ENCODE data around the gene SECISBP2L. TPM values are rescaled to one million over a fixed set of nuclear protein-coding genes. Genes with fewer than 3 reads are reported as not detected.

SECISBP2L gene
- total and polyA plus RNA-seq, 4 donors, result 16.2 to 678 (median 51.7) TPM

DNA sequence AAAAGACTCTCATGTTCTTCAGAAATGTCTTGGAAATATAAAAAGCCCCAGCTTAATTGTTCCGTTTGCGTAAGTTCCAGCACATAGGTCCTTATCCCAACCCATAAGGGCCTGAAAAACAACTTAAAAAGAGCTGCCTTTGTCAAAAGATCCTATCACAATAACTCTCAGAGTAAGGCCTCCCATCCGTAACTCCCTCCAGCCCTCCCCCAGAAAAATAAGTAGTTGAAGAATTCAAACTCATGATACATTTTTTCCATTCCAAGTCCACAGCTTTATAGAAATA, 38.0 kb upstream of the SECISBP2L start:
- peak; percentile 40 for ATAC-seq (ENCODE audit: insufficient read depth, low FRiP score)
- no peaks in the 10 kb centered on the region for H3K36me3 ChIP-seq (ENCODE audit: control insufficient read depth in 4 of 4, insufficient read depth in 4 of 4, low read length in 4 of 4)
- H3K27ac ChIP-seq (ENCODE audit: low read depth in 1 of 2, low read length in 1 of 2), result no peak overlapping the region
- H3K9ac ChIP-seq (ENCODE audit: insufficient read depth in 1 of 2, low read length in 2 of 2), result no peak overlapping the region
- WGBS, 2 donors, result 76 to 94% methylated on average over 3 of the region's 3 CpGs
- peak in 1 of 3 donors; percentile 43 for DNase-seq
- no peak for TF ChIP-seq CTCF (IDR thresholded peaks at IDR 0.05; ENCODE audit: control extremely low read depth, extremely low read depth)
- H3K9me3 ChIP-seq (ENCODE audit: control insufficient read depth in 4 of 4, insufficient read depth in 3 of 4, low read length in 3 of 4), result no peaks in the 10 kb centered on the region
- no peaks in the 10 kb centered on the region for H3K27me3 ChIP-seq (ENCODE audit: control insufficient read depth in 3 of 3, insufficient read depth in 3 of 3, low read length in 2 of 3)
- no peak overlapping the region for H3K4me3 ChIP-seq
- H3K4me1 ChIP-seq (ENCODE audit: control insufficient read depth in 5 of 5, insufficient read depth in 5 of 5, low read length in 5 of 5), result peaks cover 2 to 26% (median 5%) of the 10 kb centered on the region in 5 donors

- DNase-seq (peak in 2 of 3 donors; percentile 69 to 71), ATAC-seq (ENCODE audit: insufficient read depth, low FRiP score) (no peak)
- 70 to 84% methylated on average over 5 of the region's 5 CpGs for WGBS, 2 donors
- Histone ChIP-seq H3K27ac (ENCODE audit: low read depth in 1 of 2, low read length in 1 of 2) (peak overlapping the region in 1 of 2 donors; percentile 64), H3K4me1 (ENCODE audit: control insufficient read depth in 5 of 5, insufficient read depth in 5 of 5, low read length in 5 of 5) (peaks cover 2 to 26% (median 5%) of the 10 kb centered on the region in 5 donors), H3K4me3 (no peak overlapping the region), H3K27me3 (ENCODE audit: control insufficient read depth in 3 of 3, insufficient read depth in 3 of 3, low read length in 2 of 3) (no peaks in the 10 kb centered on the region), H3K9me3 (ENCODE audit: control insufficient read depth in 4 of 4, insufficient read depth in 3 of 4, low read length in 3 of 4) (no peaks in the 10 kb centered on the region), H3K36me3 (ENCODE audit: control insufficient read depth in 4 of 4, insufficient read depth in 4 of 4, low read length in 4 of 4) (no peaks in the 10 kb centered on the region), H3K9ac (ENCODE audit: insufficient read depth in 1 of 2, low read length in 2 of 2) (no peak overlapping the region)
- TF ChIP-seq CTCF (IDR thresholded peaks at IDR 0.05; ENCODE audit: control extremely low read depth, extremely low read depth), result no peak
Observed at GRCh38 chr15:49083401-49084284, 37.4 kb upstream of the SECISBP2L start.

GRCh38 chr15:49082960-49083359, 36.7 kb upstream of the SECISBP2L start:
- no peak for TF ChIP-seq CTCF (IDR thresholded peaks at IDR 0.05; ENCODE audit: control extremely low read depth, extremely low read depth)
- Histone ChIP-seq H3K9ac (ENCODE audit: insufficient read depth in 1 of 2, low read length in 2 of 2) (no peak overlapping the region), H3K36me3 (ENCODE audit: control insufficient read depth in 4 of 4, insufficient read depth in 4 of 4, low read length in 4 of 4) (no peaks in the 10 kb centered on the region), H3K27me3 (ENCODE audit: control insufficient read depth in 3 of 3, insufficient read depth in 3 of 3, low read length in 2 of 3) (no peaks in the 10 kb centered on the region), H3K9me3 (ENCODE audit: control insufficient read depth in 4 of 4, insufficient read depth in 3 of 4, low read length in 3 of 4) (no peaks in the 10 kb centered on the region), H3K4me1 (ENCODE audit: control insufficient read depth in 5 of 5, insufficient read depth in 5 of 5, low read length in 5 of 5) (peaks cover 2 to 26% (median 5%) of the 10 kb centered on the region in 5 donors), H3K27ac (ENCODE audit: low read depth in 1 of 2, low read length in 1 of 2) (no peak overlapping the region), H3K4me3 (no peak overlapping the region)
- DNase-seq (peak; percentile 53 to 94 (median 90)), ATAC-seq (ENCODE audit: insufficient read depth, low FRiP score) (no peak)
- 51 to 86% methylated on average over 1 of the region's 1 CpG for WGBS, 2 donors

Data from lung (tissue), 12 donors.